GF-D8 (cell line): ENCODE measurements around the gene CDC42EP4.
"Not testable (repeated sequence)": the region's sequence is repeated elsewhere in the genome, so short reads cannot be mapped to it uniquely, and the experiment has no call there.

Source experiments
- DNase-seq: peaks from one replicate; lab custom pipeline; 2025; lab: John Stamatoyannopoulos, UW

CDC42EP4 gene

DNA sequence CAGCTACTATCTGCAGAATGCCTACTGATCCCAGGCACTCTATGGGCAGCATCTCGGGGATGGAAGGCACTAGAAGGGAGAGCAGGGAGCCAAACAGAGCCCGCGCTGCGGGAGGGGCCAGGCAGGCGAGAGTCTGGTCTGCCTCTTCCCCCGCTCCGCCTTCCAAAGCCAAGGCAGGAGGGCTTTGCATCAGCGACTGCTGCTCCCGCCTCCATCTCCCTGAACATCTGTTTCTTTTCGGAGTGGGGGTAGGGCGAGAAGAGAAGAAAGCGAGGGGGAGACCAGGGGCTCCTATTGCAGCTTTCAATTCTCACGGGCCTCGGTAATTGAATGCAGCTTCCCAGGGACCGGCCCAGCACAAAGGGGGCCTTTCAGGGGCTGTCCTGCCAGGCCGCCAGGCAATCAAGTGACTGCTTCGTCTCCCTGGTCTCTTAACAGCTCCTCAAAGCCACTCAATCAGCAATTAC, 31.4 kb upstream of the CDC42EP4 start:
- no peak for DNase-seq

DNA sequence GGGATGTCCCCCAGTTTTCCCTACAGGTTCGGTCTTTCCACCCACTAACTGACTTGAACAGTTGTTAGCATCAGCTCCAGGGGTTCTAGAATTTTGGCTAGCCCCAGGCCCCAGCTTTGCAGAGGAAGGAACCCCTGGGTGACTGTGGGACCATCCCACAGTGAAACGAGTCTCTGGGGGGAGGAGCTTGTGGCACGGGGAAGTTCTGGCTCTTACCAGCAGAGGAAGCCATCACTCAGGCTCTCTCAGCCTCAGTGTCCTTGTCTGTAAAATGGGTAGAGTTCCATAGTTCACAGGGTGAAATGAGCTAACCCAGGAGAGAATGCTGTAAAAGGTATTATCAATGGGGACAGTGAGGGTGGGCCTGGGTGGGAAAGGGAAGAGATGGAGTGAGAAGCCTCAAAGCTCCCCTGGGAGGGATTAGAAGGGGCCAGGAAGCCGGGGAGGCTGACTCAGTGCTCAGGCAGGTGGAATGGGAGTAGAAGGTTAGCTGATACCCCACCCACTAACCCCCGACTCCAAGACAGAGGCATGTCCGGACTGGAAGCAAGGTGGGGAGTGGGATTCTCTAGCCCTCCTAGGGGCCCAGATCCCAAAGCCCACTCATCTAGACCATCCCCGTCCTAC, 30.9 kb upstream of the CDC42EP4 start:
- no peak for DNase-seq

DNA sequence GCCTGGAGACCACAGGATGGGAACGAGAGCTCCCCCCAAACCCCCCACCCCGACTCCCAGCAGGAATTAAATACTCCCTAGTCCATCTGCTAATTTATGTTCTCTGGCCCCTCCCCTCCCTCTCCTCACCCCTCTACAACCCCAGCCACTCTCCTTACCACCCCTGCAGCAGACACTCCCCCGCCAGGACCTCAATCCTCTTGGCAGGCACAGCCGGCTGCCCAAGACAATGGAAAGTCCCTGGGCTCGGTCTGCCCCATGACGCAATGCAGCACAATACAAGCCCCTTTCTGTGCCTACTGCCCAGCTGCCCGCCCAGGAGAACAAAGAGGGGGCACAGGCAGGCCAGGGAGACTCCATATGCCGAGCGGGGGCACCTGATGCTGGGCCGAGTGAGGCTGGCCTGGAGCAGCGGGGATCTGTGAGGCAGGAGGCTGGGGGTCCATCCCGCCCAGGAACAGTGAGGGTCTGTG, 30.3 kb upstream of the CDC42EP4 start:
- no peak for DNase-seq

DNA sequence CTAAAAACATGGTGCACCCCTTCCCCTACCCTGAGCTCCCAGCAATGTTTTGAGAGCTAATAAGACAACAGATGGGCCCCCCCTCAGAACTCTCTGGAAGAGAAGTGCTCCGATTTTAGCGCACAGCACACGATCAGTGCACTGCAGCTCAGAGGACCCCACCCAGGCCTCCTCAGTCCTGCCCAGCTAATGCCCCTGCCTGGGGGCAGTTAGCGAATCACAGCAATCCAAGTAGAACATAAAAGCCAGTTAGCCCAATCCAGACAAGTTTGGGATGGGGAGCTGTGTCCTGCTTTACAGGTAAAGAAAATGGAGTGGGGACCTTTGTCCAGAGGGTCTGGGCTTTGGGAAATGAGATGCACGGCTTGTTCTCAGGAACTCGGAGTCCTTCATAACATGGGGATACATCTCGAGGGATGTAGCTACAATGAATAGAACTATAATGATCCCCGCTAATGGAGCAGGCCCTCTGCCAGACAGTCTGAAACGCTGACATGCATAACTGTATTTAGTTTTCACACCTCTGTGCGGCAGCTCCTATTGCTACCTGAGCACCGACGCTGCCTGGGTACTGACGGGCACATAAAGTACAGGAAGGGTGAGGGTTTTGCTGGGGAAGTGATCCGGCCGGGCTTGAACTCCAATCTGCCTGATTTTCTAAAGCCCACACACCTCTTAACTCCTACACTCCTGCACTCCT, 29.7 kb upstream of the CDC42EP4 start:
- no peak for DNase-seq

DNA sequence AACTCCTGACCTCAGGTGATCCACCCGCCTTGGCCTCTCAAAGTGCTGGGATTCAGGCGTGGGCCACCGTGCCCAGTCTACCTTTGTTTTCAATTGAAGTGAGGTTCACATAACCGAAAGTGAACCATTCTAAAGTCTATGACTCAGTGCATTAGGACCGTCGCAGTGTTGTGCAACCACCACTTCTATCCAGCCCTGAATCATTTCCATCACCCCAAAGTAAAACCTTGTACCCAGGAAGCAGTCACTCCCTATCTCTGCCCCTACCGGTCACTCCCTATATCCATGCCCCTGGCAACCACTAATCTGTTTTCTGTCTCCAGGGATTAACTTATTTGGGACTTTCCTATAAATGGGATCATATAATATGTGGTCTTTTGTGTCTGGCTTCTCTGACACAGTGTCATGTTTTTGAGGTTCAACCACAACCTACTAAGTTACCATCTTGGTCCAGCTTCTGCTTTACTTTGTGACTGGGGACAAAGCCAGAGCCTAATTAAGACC, 28.3 kb upstream of the CDC42EP4 start:
- DNase-seq, result no peak

DNA sequence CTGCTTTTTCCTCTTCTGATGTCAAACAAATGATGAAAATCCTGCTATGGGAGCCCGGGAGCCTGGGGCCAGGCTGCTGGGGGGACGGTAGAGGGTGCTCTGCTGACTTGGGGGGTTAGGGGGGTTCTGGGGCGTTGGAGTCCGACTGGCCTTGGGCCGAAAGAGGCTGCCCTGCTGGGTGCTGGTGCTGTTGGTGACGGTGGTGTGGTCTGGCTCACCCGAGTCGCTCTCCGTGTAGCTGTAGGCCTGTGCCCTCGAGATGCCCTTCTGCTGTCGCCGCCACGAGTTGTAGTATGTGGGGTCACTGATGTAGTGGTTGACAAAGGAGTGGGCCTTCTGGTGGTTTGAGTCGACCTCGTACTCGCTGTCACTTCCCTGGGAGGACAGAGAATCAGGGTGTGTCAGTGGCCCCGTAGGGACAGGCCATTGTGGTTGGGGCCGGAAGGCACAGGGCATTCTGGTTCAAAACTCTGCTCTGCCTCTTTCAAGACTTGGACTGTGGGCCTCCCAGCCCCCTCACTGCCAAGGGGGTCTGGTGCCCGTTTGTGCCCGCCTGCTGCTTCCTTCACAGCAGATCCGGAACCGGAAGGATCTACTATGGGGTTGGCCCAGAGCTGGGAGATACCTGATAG, 26.9 kb upstream of the CDC42EP4 start:
- no peak for DNase-seq

DNA sequence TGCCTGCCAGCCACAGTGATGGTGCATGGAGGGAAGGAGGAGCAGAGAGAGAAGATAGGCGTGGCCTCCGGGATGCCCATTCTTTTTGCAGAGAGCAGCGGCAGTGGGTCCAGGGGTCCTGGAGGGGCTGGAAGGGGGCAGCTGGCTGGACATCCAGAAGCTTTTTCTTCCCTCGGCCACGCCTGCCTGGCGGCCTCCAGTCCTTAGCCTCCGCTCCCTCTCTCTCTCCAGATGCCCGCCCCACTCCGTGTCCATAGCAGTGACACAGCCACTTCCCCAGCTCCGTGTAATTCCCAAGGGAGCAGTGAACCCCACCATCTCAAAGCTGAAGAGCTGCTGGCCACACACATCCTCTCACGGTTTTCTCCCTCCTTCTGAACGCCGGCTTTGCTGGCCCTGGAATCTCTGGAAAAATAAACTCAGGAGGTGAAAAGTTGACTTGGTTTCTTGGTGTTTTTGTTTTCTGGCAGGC, 26.3 kb upstream of the CDC42EP4 start:
- no peak for DNase-seq

DNA sequence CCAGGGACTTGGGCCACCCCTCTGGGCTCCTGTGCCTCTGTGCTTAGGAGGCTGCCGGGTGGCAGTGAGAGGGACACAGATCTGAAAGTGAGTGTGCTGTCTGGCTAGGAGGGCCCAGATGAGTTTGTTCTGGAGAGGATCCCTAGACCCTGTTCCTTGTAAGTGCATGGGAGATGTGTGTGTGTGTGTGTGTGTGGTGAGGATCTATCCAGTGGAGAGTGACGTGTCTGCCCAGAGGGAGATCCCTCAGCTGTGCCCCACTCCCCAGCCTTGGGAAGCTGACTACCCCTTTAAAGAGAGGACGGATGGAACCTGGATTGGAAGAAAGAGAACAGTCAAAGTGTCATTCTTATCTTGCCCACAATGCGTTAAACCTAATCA, 25.5 kb upstream of the CDC42EP4 start:
- no peak for DNase-seq

DNA sequence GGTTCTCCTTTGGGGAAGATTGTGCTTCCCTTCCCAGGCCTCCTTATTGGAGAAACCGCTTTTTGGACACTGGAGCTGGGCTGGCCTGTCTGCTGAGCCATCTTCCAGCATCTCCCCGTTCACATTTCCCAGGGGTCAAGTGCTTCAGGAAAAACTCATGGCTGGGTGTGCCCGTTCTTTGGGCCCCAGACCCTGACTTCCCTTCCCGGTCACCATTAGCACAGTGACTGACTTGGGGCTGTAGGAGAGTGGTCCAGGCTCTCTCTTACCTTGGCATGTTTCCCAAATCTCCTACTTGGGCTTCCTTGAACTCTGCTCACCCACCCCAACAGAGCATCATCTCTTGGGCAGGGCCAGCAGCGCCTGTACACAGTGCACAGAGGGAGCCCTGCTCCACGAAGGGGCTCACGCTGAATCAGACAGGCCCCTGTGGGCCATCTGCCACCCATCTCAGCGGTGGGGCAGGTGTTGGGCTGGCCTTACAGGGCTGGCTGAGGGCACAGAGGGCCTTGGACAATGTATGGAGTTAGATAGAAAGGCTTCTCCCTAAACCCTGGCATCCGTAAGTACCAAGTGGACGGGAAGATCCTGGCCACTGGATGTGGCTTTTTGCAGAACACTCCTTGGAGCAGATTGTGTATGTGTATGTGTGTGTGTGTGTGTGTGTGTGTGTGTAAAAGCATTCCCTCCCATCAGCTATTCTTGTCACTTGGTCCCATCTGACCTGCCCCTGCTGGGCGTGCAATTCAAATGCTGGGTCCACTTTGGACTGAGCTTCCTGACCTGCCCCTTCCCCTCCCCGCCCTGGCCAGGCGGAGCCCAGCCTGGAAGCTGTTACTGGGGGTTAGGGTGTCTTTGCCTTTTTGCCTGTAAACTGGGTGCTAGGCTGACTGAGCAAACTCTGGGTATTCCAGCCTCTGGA, 24.9 kb upstream of the CDC42EP4 start:
- DNase-seq, result no peak

DNA sequence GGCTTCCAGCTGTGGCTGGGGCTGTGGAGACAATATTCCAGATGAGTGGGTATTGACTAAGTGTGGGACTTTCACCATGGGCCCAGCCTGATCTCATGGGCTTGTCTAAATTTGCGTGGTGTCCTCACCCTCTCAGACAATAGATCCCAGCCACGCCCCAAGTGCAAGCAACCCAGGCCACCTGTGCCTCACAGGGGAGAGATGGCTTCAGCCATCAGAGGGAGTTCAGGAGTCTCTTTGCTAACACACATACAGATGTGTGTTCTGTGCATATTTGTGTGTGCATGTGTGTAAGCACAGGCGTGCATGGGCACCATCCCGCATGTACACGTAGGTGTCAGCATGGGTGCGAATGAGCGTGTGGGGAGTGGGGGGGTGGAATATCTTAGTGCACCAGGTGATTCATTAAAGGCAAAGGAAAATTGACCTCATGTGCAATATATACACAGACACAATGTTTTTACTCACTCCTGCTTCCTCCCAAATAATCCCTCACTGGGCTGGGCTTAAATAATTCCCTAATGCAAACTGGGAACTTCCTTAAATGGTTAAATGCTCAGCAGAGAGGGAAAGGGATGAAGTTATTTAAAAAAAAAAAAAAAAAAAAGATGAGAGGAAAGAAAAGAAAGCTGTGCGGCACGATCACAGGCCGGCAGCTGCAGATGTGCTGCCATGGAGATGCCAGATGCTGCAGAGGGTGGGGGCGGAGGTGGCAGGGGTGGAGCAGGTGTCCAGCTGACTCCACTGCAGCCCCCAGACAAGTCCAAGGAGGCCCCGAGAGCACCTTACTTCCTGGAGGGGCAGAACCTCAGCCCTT, 24.0 kb upstream of the CDC42EP4 start:
- DNase-seq, result no peak

DNA sequence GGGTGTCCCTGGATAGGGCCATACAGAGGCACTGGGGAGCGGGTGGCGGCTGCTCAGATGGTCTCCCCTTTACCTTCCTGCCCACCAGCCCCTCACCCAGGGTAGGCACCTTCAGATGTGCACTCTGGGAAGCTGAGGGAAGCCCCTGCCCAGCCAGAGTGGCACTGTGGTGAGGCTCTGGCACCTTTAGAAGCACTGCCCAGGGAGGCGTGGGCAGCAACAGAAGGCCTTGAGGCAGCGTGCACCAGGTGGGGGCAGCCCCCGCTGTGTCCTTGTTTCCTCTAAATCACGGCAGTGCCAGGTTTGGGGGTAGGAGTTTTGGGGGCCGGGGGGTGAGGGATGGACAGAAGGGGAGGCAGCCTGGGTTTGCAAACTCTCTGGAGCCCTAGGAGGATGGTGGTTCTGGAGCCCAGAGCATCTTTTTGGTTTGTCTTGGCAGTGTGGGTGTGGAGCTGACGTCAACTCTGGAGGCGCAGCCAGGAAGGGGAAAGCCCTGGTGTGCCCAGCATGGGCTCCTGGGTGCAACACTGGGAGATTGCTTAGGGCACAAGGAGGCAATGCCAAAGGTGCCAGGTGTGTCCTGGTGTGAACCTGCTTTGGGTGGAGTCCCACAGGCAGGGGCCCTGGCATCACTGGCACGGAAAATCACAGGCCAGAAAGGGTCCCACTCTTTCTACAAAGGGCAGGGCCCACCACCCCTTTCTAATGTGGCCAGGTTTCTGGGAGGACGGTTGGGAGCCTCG, 23.1 kb upstream of the CDC42EP4 start:
- no peak for DNase-seq

DNA sequence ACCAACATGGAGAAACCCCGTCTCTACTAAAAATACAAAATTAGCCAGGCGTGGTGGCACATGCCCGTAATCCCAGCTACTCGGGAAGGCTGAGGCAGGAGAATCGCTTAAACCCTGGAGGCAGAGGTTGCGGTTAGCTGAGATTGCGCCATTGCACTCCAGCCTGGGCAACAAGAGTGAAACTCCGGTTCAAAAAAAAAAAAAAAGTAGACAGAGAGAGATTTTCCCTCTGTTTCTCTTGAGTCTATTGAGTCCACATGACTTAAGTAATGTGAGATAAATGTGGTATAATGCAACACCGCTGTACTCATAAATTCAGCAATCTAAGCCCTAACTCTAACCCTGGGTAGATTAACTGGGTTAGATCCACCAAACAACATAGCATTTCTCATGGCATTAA, 21.6 kb upstream of the CDC42EP4 start:
- not testable (repeated sequence) for DNase-seq

DNA sequence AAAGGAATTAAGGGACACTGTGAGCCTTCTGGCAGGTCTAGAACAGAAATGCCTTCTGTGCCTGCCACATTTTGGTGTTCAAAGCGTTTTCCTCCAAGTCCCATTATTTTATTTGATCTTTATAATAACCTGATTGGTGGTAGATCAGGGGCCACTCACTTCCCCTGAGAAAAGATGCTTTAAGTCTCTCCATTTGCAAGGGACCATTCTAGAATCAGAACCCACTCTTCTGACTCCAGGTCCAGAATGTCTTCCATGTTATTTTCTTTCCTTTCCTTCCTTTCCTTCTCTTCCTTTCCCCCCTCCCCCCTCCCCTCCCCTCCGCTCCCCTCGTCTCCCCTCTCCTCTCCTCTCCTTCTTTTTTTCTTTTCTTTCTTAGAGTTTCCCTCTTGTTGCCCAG, 19.3 kb upstream of the CDC42EP4 start:
- no peak for DNase-seq

DNA sequence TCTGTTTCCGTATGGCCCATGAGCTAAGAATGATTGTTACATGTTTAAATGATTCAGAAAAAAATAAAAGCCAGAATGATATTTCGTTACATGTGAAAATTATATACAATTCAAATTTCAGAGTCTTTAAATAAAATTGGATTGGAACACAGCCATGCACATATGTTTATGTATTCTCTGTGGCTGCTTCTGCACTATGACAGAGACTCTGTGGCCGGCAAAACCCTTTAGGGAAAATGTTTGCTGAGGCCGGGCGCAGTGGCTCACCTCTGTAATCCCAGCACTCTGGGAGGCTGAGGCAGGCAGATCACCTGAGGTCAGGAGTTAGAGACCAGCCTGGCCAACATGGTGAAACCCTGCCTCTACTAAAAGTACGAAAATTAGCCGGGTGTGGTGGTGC, 15.9 kb upstream of the CDC42EP4 start:
- no peak for DNase-seq

DNA sequence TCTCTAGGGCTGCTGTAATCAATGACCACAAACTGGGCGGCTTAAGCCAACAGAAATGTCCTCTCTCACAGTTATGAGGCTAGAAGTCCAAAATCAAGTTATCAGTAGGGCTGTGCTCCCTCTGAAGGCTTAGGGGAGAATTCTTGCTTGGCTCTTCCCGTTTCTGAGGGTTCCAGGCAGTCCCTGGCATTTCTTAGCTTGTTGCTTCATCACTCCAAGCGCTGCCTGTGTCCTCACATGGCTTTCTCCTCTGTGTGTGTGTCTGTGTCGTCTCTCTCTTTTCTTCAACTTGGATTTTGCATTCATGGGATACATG, 13.7 kb upstream of the CDC42EP4 start:
- no peak for DNase-seq

DNA sequence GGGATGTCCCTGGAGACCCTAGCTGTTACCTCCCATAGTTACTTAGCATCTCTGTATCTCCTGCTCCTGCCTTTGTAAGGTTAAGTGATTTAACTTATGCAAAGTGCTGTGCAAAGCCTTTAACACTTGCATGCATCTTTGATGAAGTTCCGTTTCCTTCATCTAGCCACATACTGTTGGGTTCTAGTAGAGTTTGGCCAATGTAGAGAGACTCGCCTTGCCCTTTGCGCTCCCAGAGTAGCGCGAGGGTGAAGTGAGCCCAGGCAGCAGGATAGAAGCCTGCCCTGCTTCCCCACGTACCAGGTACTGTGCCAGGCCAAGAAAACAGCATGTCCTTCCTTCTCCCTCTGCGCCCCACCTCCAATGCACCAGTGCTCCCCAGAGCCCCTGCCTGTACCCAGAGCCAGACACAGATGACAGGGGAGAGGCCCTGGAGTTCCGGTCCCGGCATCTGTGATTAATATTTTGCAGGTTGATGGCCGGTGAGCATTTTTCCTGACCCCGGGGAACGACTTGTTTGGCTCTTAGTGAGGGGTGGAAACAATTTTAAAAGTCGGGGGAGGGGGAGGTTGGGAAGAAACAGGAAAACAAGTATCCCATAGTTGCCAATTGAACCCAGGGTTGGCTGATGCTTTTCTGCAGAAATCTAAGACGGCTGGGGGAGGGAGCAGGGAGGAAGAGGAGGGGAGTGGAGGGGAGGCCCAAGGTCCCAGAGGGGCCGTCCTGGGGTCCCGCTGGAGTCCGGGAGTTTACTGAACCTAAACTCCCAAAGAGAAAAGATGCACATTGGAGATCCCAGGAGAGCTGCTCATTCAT, 13.1 kb upstream of the CDC42EP4 start:
- DNase-seq, result no peak

DNA sequence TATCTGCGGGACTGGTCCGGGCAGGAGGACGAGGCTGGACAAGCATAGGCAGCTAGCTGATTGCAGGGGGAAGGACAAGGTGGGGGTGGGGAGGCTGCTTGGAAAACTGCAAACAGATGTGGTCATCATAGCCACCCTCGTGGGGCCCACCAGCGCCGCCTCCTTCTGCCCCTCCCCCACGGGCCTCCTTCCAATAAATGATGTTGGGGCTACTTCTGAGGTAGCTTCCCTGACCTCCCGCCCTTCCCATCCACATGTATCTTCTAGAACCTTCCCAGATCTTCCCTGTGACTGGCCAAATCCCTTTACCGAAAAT, 12.3 kb upstream of the CDC42EP4 start:
- no peak for DNase-seq

DNA sequence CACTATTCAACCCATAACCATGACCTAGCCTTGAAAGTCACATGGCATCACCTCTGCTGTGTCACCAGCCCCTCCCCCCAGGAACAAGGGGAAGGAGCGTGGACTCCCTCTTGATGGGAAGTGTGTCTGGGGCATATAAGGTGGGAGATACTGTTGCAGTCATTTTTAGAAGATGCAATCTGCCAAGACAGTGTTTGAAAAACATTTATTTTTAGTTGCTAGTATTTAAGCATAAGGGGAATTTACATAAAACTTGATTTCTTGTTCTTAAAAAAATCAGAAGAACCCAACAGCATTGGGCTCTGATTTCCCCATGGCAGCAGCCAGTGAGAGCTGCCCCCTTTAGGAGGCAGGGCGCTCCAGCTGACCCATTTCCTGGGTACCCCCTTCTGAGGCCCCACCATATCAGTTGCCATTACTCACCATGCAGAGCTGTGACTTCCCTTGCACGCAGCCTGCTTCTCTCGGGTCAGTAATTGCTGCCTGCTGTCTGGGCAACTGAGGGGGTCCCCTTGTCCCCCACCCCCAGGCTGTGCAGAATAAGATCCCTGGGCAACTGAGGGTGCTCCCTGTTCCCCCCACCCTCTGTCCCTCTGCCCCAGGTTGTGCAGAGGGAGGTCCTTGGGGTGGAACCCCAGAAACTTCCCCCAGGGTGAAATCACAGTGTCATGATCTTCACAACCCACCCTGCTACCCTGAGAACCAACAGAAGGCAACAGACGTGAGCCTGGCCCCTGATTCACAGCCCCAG, 11.8 kb upstream of the CDC42EP4 start:
- DNase-seq, result no peak
